ENCODE data around the gene C10orf88. TPM values are rescaled to one million over a fixed set of nuclear protein-coding genes. Genes with fewer than 3 reads are reported as not detected.

The C10orf88 gene
- 1 to 10 TPM; 5.2 to 7.2 (median 6.3) TPM for total RNA-seq

GRCh38 chr10:122953902-122954730, at the start of gene C10orf88:
C10orf88 (minus strand) TSS chr10:122954227; CDS start chr10:122954178, 49 bp downstream.
- Histone ChIP-seq H3K27me3 (no peaks in the 10 kb centered on the region), H3K36me3 (peaks cover 0 to 3% (median 0%) of the 10 kb centered on the region in 3 donors), H3K4me1 (peaks cover 0 to 37% (median 13%) of the 10 kb centered on the region in 4 donors), H3K9me3 (no peaks in the 10 kb centered on the region), H3K4me3 (peak within 1 kb of the TSS; percentile 64 to 98 (median 86)), H3K27ac (peak within 1 kb of the TSS; percentile 35 to 82 (median 72))
- peak; percentile 88 to 89 for DNase-seq (ENCODE audit: low spot score in 2 of 2)
- 6 to 11% methylated on average over 22 to 62 of the region's 77 CpGs for WGBS, 2 donors
- peak; percentile 21 to 42 for TF ChIP-seq POLR2A (IDR thresholded peaks at IDR 0.05)
- TF ChIP-seq, protein P1, sequence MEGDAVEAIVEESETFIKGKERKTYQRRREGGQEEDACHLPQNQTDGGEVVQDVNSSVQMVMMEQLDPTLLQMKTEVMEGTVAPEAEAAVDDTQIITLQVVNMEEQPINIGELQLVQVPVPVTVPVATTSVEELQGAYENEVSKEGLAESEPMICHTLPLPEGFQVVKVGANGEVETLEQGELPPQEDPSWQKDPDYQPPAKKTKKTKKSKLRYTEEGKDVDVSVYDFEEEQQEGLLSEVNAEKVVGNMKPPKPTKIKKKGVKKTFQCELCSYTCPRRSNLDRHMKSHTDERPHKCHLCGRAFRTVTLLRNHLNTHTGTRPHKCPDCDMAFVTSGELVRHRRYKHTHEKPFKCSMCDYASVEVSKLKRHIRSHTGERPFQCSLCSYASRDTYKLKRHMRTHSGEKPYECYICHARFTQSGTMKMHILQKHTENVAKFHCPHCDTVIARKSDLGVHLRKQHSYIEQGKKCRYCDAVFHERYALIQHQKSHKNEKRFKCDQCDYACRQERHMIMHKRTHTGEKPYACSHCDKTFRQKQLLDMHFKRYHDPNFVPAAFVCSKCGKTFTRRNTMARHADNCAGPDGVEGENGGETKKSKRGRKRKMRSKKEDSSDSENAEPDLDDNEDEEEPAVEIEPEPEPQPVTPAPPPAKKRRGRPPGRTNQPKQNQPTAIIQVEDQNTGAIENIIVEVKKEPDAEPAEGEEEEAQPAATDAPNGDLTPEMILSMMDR (IDR thresholded peaks at IDR 0.05), result peak in 1 of 5 experiments; percentile 39
- peak; percentile 85 to 90 for TF ChIP-seq EP300 (IDR thresholded peaks at IDR 0.05)

GRCh38 chr10:123001370-123001769, 47.3 kb upstream of the C10orf88 start:
- Histone ChIP-seq H3K9me3 (no peaks in the 10 kb centered on the region), H3K4me1 (peaks cover 0 to 69% (median 7%) of the 10 kb centered on the region in 4 donors), H3K36me3 (peaks cover 0 to 20% (median 0%) of the 10 kb centered on the region in 3 donors), H3K27me3 (no peaks in the 10 kb centered on the region), H3K4me3 (no peak overlapping the region), H3K27ac (no peak overlapping the region)
- TF ChIP-seq POLR2A (IDR thresholded peaks at IDR 0.05) (no peak), EP300 (IDR thresholded peaks at IDR 0.05) (no peak)
- TF ChIP-seq, protein P1 (IDR thresholded peaks at IDR 0.05), result no peak
- no peak for DNase-seq (ENCODE audit: low spot score in 2 of 2)
- WGBS, 2 donors, result 91% methylated on average over 2 of the region's 2 CpGs

- WGBS, 2 donors, result 38 to 57% methylated on average over 3 of the region's 3 CpGs
- peaks cover 0 to 33% (median 0%) of the 10 kb centered on the region in 3 donors for H3K36me3 ChIP-seq
- no peak overlapping the region for H3K27ac ChIP-seq
- H3K4me3 ChIP-seq, result no peak overlapping the region
- no peaks in the 10 kb centered on the region for H3K27me3 ChIP-seq
- peaks cover 0 to 57% (median 7%) of the 10 kb centered on the region in 4 donors for H3K4me1 ChIP-seq
- H3K9me3 ChIP-seq, result no peaks in the 10 kb centered on the region
- DNase-seq (ENCODE audit: low spot score in 2 of 2), result no peak
- no peak for TF ChIP-seq EP300 (IDR thresholded peaks at IDR 0.05)
- TF ChIP-seq, protein P1 (IDR thresholded peaks at IDR 0.05), result no peak
- no peak for TF ChIP-seq POLR2A (IDR thresholded peaks at IDR 0.05)
Observed at GRCh38 chr10:123000155-123000554, 46.1 kb upstream of the C10orf88 start.

- H3K27ac ChIP-seq, result no peak overlapping the region
- no peaks in the 10 kb centered on the region for H3K27me3 ChIP-seq
- no peak overlapping the region for H3K4me3 ChIP-seq
- TF ChIP-seq EP300 (IDR thresholded peaks at IDR 0.05) (no peak), POLR2A (IDR thresholded peaks at IDR 0.05) (no peak)
- TF ChIP-seq, protein P1 (IDR thresholded peaks at IDR 0.05), result no peak
- 63 to 69% methylated on average over 3 of the region's 3 CpGs for WGBS, 2 donors
- no peaks in the 10 kb centered on the region for H3K9me3 ChIP-seq
- DNase-seq (ENCODE audit: low spot score in 2 of 2), result no peak
- peaks cover 0 to 41% (median 0%) of the 10 kb centered on the region in 3 donors for H3K36me3 ChIP-seq
- H3K4me1 ChIP-seq, result peaks cover 0 to 49% (median 7%) of the 10 kb centered on the region in 4 donors
Observed at GRCh38 chr10:122999347-122999746, 45.3 kb upstream of the C10orf88 start.

- WGBS, 2 donors, result 97 to 99% methylated on average over 3 of the region's 3 CpGs
- no peak for DNase-seq (ENCODE audit: low spot score in 2 of 2)
- H3K36me3 ChIP-seq, result peaks cover 0 to 45% (median 3%) of the 10 kb centered on the region in 3 donors
- H3K27ac ChIP-seq, result no peak overlapping the region
- no peaks in the 10 kb centered on the region for H3K9me3 ChIP-seq
- no peak overlapping the region for H3K4me3 ChIP-seq
- H3K4me1 ChIP-seq, result peaks cover 0 to 44% (median 7%) of the 10 kb centered on the region in 4 donors
- TF ChIP-seq EP300 (IDR thresholded peaks at IDR 0.05), result no peak
- no peak for TF ChIP-seq POLR2A (IDR thresholded peaks at IDR 0.05)
- TF ChIP-seq, protein P1 (IDR thresholded peaks at IDR 0.05), result no peak
- no peaks in the 10 kb centered on the region for H3K27me3 ChIP-seq
Observed at GRCh38 chr10:122998934-122999333, 44.9 kb upstream of the C10orf88 start.

All from tibial nerve (tissue), 4 donors.